ENCODE data around the gene SH3RF3.

GRCh38 chr2:109300582-109300981 lies 171.6 kb downstream of the SH3RF3 start:
- TF ChIP-seq POLR2A (IDR thresholded peaks at IDR 0.05) (no peak), CTCF (IDR thresholded peaks at IDR 0.05) (no peak)

Measured in adrenal gland (tissue), 5 donors.